ENCODE results near the gene TACR1. TPM values are rescaled to one million over a fixed set of nuclear protein-coding genes. Genes with fewer than 3 reads are reported as not detected.

Gene TACR1
- total and polyA plus RNA-seq, 2 donors from 2014 or later = 0.49 to 5.1 TPM

- H3K27me3 ChIP-seq (ENCODE audit: control insufficient read depth, insufficient read depth, low read length) = no peaks in the 10 kb centered on the region
- no peak for DNase-seq
- peaks cover 0 to 12% (median 0%) of the 10 kb centered on the region in 3 donors for H3K9me3 ChIP-seq (ENCODE audit: control insufficient read depth in 2 of 3, insufficient read depth in 1 of 3, low read length in 3 of 3)
- no peak for FAIRE-seq
- no peaks in the 10 kb centered on the region for H3K36me3 ChIP-seq (ENCODE audit: control insufficient read depth in 2 of 3, insufficient read depth in 3 of 3, low read length in 3 of 3)
- intact Hi-C loops (cut with DNase I) = no loop called here
- no peak overlapping the region for H3K27ac ChIP-seq (ENCODE audit: low read depth in 2 of 2, low read length in 2 of 2)
- no peak for TF ChIP-seq CTCF (IDR thresholded peaks at IDR 0.05; ENCODE audit: borderline replicate concordance, extremely low read depth, insufficient read depth)
- H3K9ac ChIP-seq (ENCODE audit: low read length in 3 of 3) = no peak overlapping the region
- H3K4me3 ChIP-seq (ENCODE audit: low read length in 3 of 3) = no peak overlapping the region
- no peaks in the 10 kb centered on the region for H3K4me1 ChIP-seq (ENCODE audit: control insufficient read depth in 2 of 3, insufficient read depth in 2 of 3, low read depth in 1 of 3, low read length in 3 of 3)
Observed at GRCh38 chr2:75243219-75243618, 43.9 kb upstream of the TACR1 start.

GRCh38 chr2:75241696-75242095, 42.4 kb upstream of the TACR1 start:
- H3K4me3 ChIP-seq (ENCODE audit: low read length in 3 of 3) = no peak overlapping the region
- no peak overlapping the region for H3K9ac ChIP-seq (ENCODE audit: low read length in 3 of 3)
- no peak for FAIRE-seq
- no peak for TF ChIP-seq CTCF (IDR thresholded peaks at IDR 0.05; ENCODE audit: borderline replicate concordance, extremely low read depth, insufficient read depth)
- intact Hi-C loops (cut with DNase I) = no loop called here
- no peak for DNase-seq
- no peaks in the 10 kb centered on the region for H3K4me1 ChIP-seq (ENCODE audit: control insufficient read depth in 2 of 3, insufficient read depth in 2 of 3, low read depth in 1 of 3, low read length in 3 of 3)
- H3K27me3 ChIP-seq (ENCODE audit: control insufficient read depth, insufficient read depth, low read length) = no peaks in the 10 kb centered on the region
- H3K27ac ChIP-seq (ENCODE audit: low read depth in 2 of 2, low read length in 2 of 2) = no peak overlapping the region
- H3K9me3 ChIP-seq (ENCODE audit: control insufficient read depth in 2 of 3, insufficient read depth in 1 of 3, low read length in 3 of 3) = peaks cover 0 to 12% (median 0%) of the 10 kb centered on the region in 3 donors
- H3K36me3 ChIP-seq (ENCODE audit: control insufficient read depth in 2 of 3, insufficient read depth in 3 of 3, low read length in 3 of 3) = no peaks in the 10 kb centered on the region

- Histone ChIP-seq H3K4me3 (ENCODE audit: low read length in 3 of 3) (no peak overlapping the region), H3K36me3 (ENCODE audit: control insufficient read depth in 2 of 3, insufficient read depth in 3 of 3, low read length in 3 of 3) (no peaks in the 10 kb centered on the region), H3K27ac (ENCODE audit: low read depth in 2 of 2, low read length in 2 of 2) (no peak overlapping the region), H3K9ac (ENCODE audit: low read length in 3 of 3) (no peak overlapping the region), H3K27me3 (ENCODE audit: control insufficient read depth, insufficient read depth, low read length) (no peaks in the 10 kb centered on the region), H3K9me3 (ENCODE audit: control insufficient read depth in 2 of 3, insufficient read depth in 1 of 3, low read length in 3 of 3) (peaks cover 0 to 12% (median 0%) of the 10 kb centered on the region in 3 donors), H3K4me1 (ENCODE audit: control insufficient read depth in 2 of 3, insufficient read depth in 2 of 3, low read depth in 1 of 3, low read length in 3 of 3) (no peaks in the 10 kb centered on the region)
- no peak for DNase-seq
- intact Hi-C loops (cut with DNase I) = no loop called here
- no peak for FAIRE-seq
- no peak for TF ChIP-seq CTCF (IDR thresholded peaks at IDR 0.05; ENCODE audit: borderline replicate concordance, extremely low read depth, insufficient read depth)
Observed at GRCh38 chr2:75238670-75239330, 39.5 kb upstream of the TACR1 start.

GRCh38 chr2:75237296-75237695, 38.0 kb upstream of the TACR1 start:
- Histone ChIP-seq H3K9me3 (ENCODE audit: control insufficient read depth in 2 of 3, insufficient read depth in 1 of 3, low read length in 3 of 3) (peaks cover 0 to 7% (median 0%) of the 10 kb centered on the region in 3 donors), H3K36me3 (ENCODE audit: control insufficient read depth in 2 of 3, insufficient read depth in 3 of 3, low read length in 3 of 3) (no peaks in the 10 kb centered on the region), H3K27me3 (ENCODE audit: control insufficient read depth, insufficient read depth, low read length) (no peaks in the 10 kb centered on the region), H3K9ac (ENCODE audit: low read length in 3 of 3) (no peak overlapping the region), H3K27ac (ENCODE audit: low read depth in 2 of 2, low read length in 2 of 2) (no peak overlapping the region), H3K4me3 (ENCODE audit: low read length in 3 of 3) (no peak overlapping the region), H3K4me1 (ENCODE audit: control insufficient read depth in 2 of 3, insufficient read depth in 2 of 3, low read depth in 1 of 3, low read length in 3 of 3) (no peaks in the 10 kb centered on the region)
- DNase-seq (no peak), FAIRE-seq (no peak)
- TF ChIP-seq CTCF (IDR thresholded peaks at IDR 0.05; ENCODE audit: borderline replicate concordance, extremely low read depth, insufficient read depth) = no peak
- intact Hi-C loops (cut with DNase I) = no loop called here

Data from kidney (tissue), 14 donors.